Stimulated activated CD8-positive, alpha-beta memory T cell treated with anti-CD3 and anti-CD28 coated beads, Interleukin-15, amount 100 ng/mL, for 48 hours (primary cell): Measurements from ENCODE around the gene PRPS2.
A peak's percentile ranks its signal among the peaks of the same experiment; 100 is the strongest.

Experiments
- DNase-seq, 2 donors: peaks; one replicate each; pipeline ENCODE4 v3.0.0-alpha.2; 2020; ENCODE audit warnings: low read depth in 2 of 2

Gene PRPS2

DNA sequence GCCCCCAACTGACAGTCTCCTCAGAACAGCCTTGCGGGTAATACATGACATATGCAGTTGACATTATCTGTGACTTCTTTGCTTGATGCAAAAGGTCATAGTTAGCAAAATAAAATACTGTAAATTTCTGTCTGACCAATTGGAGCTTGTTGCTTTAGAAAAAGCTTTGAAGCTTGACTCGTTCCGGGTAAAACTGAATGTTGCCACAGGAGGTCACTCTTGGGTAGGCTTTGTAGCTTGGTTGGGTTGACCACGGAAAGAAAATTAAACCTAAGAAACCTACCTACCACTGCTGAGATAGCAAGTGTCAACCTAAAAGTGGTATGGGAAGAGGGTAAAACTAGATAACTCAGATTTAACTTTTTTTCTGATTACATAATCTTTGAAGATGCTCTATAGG lies 23.2 kb downstream of the PRPS2 start:
- DNase-seq = peak in 1 of 2 donors; percentile 6

DNA sequence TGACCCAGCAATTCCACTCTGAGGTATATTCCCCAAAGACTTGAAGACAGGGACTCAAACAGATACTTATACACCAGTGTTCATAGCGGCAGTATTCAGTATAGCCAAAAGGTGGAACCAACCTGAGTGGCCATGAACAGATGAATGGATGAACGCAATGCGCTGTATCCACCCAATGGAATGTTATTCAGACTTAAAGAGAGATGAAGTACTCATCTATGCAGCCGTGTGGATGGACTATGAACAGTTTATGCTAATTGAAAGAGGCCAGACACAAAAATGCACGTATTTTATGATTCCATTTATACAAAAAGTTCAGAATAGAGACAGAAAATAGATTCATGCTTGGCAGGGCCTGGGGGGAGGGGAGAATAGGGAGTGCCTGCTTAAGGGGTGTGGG lies 26.3 kb downstream of the PRPS2 start:
- DNase-seq = no peak

DNA sequence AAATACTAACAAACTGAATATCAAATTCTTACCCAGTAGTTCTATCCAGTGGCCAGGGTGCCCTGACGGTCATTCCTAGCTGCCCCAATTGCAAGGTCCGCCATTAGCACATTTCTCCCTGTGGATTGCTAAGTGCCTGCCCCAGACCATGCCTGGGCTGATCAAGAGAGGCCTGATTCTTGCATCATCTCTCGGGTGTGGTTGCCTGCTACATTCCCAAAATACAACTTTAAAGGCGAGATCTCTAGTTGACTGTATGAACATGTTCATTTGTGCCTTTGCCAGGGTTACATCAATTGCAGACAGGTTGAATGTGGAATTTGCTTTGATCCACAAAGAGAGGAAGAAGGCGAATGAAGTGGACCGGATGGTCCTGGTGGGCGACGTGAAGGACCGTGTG lies 28.0 kb downstream of the PRPS2 start:
- DNase-seq = no peak

DNA sequence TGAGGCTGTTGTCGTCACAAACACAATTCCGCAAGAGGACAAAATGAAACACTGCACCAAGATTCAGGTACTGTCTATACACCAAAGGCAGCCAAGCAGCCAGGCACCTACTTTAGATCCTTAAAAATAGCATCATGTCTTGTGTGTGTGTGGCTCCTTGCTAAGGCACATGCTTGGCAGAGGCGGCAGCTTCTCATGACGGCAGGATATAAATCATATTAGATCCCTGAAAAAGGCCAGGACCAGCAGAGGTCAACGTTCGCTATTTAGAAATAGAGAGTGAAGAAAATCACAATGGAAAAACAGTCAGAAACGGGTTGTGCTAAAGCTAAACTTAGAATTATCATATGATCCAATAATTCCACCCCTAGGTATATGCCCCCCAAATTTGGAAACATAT lies 29.5 kb downstream of the PRPS2 start:
- DNase-seq = no peak

DNA sequence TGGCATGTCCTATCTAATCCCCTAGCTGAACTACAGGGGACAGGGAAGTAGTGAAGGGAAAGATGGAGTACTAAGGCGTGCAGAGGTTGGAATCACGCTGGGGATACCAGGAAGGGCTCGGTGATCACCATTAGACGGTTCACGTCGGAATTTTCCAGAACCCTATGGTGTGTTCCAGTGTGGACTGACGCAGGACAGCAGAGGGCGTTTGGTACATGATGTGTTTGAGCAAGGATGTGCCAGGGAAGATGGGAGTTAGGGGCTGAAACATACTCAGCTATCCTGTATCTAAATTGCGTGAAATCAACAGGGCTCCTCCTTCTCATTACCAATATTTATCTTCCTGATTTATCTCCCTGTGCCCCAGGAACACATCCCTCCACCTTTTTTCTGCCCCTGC lies 33.7 kb downstream of the PRPS2 start:
- no peak for DNase-seq

DNA sequence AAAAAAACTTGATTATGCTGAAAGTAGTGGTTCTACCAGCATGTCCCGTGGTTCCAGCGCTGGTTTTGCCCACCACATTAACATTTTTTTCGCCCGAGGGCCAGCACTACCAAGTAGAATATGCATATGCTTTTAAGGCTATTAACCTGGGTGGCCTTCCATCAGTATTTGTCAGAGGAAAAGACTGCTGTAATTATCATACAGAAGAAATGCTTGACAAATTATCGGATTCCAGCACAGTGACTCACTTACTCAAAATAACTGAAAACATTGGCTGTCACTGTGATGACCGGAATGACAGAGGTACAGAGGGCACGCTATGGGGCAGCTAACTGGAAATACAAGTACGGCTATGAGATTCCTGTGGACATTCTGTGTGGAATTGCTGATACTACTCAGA lies 34.6 kb downstream of the PRPS2 start:
- no peak for DNase-seq

DNA sequence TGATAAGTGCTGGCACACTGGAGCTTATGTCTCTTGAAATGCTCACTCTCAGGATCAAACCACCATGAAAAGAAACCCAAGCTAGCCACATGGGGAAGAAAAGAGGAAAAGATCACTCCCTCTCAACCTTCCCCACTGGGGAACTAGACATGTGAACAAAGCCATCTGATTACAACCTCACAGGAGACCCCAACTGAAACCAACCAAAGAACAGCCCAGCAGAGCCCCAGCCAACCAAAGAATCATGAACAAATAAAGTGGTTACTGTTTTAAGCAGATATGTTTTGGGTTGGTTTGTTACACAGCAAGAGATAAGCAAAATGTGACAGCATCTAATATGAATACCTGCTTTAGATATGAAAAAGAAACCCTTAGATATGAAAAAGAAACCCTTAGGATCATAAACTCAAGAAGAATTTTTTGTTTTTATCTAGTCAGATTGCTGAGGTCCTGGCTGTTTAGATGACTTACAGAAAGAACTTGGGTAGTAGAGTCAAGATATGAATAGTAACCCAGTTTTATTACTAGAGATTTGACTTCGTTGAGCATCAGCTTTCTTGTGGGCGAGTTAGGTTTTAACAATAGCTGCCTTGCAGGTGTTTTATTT lies 52.0 kb downstream of the PRPS2 start:
- no peak for DNase-seq

DNA sequence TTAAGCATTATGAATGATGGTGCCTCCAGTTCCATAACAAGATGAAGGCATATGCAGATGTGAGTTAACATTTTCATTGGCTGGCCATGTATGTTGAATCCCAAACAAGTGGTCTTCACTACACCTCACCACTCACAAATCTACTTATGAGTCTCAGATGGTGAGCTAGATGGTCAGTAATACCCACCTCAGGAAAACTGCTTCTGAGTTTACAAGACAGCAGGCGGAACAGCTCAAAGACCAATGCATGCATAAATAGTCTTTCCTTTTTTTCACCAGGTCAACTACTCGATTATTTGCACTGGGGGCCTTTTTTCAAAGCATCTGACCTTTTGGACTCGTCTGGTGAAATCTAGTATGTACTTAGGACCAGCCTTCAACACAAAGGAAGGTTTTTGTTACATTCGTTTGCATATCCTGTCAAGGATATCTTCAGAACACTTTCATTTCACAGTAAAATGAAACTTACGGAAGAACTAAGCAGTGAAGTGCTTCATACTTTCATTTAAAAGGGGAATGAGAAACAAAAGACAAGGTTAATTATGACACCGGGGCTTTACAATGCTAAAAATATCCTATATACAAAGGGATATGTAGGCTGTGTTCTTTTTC lies 52.6 kb downstream of the PRPS2 start:
- no peak for DNase-seq

DNA sequence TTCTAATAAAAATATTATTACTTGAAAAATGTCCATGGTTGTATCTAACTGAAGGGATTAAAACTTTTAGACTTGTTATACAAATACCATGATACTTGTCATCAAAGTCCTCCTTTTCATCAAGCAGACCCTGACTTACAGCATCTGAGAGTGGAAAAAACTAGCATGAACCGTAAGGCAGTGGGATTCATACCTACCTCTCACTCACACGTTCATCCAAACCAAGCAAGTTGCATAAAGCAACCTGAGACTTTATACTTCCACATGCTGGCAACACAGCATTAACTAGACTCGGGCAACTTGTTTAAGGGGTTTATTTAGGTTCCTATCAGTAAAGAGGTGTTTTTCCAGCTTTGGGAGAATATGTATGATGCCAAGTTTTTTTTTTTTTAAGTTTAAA lies 53.1 kb downstream of the PRPS2 start:
- no peak for DNase-seq

DNA sequence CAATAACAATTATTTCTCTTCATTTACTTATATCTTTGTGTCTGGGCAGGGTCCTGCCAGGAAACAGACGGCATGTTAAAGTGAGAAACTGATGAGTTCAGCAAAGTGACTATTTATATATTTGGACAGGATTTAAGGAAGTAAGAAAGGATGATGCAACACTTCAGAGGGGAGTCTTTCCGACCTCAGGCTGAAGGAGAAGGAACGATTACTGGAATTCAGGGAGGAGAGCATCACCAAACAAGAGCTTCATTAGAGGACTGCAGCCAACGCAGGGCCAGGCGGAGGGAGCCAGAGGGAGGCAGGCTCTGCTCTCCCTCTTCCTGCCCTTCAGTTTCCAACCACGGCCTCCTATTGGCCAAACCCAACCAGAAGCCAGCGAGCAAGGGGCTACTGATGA lies 74.1 kb downstream of the PRPS2 start:
- DNase-seq = no peak

DNA sequence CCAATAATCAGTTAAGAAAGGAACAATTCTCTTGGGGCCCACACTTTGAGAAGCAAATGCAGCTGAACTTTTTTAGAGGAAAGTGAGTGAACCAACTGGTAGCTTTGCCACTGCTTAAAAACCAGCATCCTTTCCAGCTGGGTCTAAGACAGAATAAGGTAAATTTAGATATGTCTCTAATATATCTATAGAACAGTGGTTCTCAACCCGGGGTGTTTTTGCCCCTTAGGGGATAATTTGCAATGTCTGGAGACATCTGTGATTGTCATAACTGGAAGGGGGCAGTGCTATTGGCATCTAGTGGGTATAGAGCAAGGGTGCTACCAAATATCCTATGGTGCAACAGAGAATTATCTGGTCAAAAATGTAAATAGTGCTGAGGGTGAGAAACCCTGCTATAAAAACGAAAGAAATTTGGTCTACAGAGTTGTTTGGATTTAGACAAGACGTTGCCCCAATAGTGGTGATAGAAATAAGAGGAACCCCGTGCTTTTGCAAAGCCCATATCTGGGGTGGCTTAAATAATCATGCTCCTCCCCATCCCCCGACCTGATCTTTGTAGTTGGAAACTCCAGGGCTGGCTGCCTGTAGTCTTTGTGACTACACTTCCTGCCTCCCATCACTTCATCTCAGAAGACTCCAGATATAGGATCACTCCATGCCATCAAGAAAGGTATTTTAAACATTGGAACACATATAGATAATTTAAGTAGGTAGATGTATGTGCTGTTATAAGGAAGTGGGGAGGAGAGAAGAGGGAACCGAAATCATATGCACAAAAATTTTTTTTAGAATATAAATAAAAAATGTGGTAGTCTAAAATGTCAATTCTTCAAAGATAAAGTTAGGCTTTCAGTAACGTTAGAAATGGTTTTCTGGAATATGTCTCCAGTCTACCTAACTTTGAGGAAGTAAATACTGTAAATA lies 75.5 kb downstream of the PRPS2 start, which contains the start of gene TLR7:
TLR7 (plus strand) TSS at position 622 of the 927 bp plus-strand sequence. CDS start 507 bp downstream, outside the sequence.
- no peak for DNase-seq

DNA sequence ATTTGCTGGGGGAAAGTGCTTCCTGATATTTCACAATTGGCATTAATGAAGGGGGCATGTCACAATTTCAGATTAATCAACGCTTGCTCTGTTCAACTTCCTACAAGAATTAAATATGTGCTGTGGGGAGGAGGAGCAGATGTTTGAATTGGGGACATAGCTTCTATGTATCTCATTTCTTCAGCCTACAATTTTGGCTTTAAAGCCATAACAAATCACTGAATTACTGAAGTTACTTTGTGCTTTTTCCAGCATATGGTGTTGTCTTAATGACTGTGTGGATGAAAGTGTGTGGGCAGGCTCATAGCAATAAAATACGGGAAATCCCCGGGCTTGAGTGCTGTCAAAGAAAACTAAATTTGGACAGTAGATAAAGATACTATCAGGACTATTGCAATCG lies 76.5 kb downstream of the PRPS2 start:
- DNase-seq = no peak

DNA sequence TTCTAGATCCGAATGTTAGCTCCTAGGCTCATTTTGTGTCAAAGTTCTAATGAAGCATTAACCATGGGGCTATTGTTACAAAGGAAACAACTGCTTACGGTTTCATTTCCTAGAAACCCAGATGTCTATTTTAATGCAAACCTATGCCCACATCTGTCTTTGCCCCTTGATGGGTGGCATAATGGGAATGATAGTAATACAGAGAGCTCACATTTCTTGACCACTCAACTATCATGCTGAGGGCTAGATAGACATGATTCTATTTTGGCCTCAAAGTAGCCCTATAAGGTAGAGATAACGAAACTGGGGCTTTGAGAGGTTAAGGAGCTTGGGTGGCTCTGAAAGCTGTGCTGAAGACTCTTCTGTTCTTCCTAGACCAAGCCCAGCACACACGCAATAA lies 77.5 kb downstream of the PRPS2 start:
- DNase-seq = no peak

DNA sequence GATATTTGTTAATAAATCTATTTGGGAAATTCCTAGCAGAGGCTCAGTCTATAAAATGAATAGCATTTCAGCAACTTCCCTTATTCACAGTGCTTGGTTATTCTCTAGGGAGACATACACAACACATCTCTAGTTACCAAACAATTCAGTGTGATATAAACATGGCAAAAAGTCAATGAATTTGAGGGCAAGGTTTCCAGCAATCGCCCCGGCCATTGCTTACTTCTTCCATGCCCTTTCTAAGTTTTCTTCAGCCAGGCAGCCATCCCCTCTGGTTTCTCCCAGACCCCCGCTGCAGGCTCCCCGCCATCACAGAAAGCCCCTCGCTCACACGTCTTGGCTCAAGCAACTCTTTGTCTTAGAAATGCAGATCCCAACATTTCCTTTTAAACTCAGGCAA lies 80.0 kb downstream of the PRPS2 start:
- DNase-seq = no peak

DNA sequence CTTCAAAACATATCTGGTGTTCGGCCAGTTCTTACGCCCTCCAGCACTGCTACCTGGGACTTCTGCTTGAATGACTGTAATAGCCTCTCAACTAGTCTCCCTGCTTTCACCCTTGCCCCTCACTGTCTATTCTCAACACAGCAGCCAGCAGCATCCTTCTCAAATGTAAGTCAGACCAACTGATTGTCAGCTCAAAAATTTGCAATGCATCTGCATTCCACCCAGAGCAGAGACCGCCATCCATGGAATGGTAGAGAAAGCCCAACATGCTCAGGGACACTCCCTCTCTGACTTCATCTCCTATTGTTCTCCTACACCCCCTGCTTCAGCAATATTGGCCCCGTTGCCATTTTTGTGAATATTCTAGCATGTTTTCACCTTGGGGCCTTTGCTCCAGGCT lies 81.5 kb downstream of the PRPS2 start:
- no peak for DNase-seq
